HepG2 (cell line): Measurements from ENCODE around the gene ZSCAN23. TPM values are rescaled to one million over a fixed set of nuclear protein-coding genes. Genes with fewer than 3 reads are reported as not detected.
A peak's percentile ranks its signal among the peaks of the same experiment; 100 is the strongest.

Experiments
- ARNTL ChIP-seq: sonication (generic); formaldehyde crosslinking; IDR thresholded peaks from 2 replicates; pipeline ENCODE4 v1.4.0; 2020; ENCODE audit warnings: mild to moderate bottlenecking, missing genetic modification reagents
- ASH2L ChIP-seq: fragments of 300-600, 200-600 bp; sonication (generic); IDR thresholded peaks from 2 replicates; pipeline ENCODE4 v1.7.0; 2017; ENCODE audit warnings: low read depth, mild to moderate bottlenecking, moderate library complexity, mixed read lengths, low read length; ENCODE audit not compliant: insufficient read length
- DRAP1 ChIP-seq: IDR thresholded peaks from 2 replicates; pipeline ENCODE4 v1.6.1; 2016; ENCODE audit warnings: missing genetic modification reagents, missing compliant biosample characterization
- ELF3 ChIP-seq: IDR thresholded peaks from 2 replicates; pipeline ENCODE4 v1.6.1; 2016; ENCODE audit warnings: missing genetic modification reagents, missing compliant biosample characterization
- FOXA3 ChIP-seq: IDR thresholded peaks from 2 replicates; pipeline ENCODE4 v1.6.1; 2016; ENCODE audit warnings: missing genetic modification reagents, missing compliant biosample characterization
- GATA4 ChIP-seq: sonication (generic); IDR thresholded peaks from 2 replicates; pipeline ENCODE4 v1.6.1; 2016; ENCODE audit warnings: antibody characterized with exemption, low read depth, borderline replicate concordance
- HMGXB4 ChIP-seq, 2 experiments: sonication (generic) in 1 of 2; formaldehyde crosslinking in 1 of 2; IDR thresholded peaks; 2 replicates each; pipeline versions ENCODE4 v1.4.0 to v1.6.1; 2018 to 2020; ENCODE audit warnings: missing genetic modification reagents in 2 of 2, borderline replicate concordance in 1 of 2, low read depth in 1 of 2, mild to moderate bottlenecking in 1 of 2, missing biosample characterization in 1 of 2
- ISL2 ChIP-seq: sonication (generic); formaldehyde crosslinking; IDR thresholded peaks from 2 replicates; pipeline ENCODE4 v1.5.0; 2020; ENCODE audit warnings: missing genetic modification reagents
- KAT8 ChIP-seq: IDR thresholded peaks from 2 replicates; pipeline ENCODE4 v1.6.1; 2016; ENCODE audit warnings: missing genetic modification reagents, missing compliant biosample characterization
- KLF11 ChIP-seq: IDR thresholded peaks from 2 replicates; pipeline ENCODE4 v1.6.1; 2016; ENCODE audit warnings: missing compliant biosample characterization
- MAF1 ChIP-seq: sonication (generic); formaldehyde crosslinking; IDR thresholded peaks from 2 replicates; pipeline ENCODE4 v1.5.0; 2020; ENCODE audit warnings: missing genetic modification reagents, borderline replicate concordance
- MBD4 ChIP-seq: IDR thresholded peaks from 2 replicates; pipeline ENCODE4 v1.6.1; 2012; ENCODE audit warnings: low read length, inconsistent platforms, borderline replicate concordance
- NCOR1 ChIP-seq: fragments of 200-600 bp; sonication (generic); IDR thresholded peaks from 2 replicates; pipeline ENCODE4 v1.7.0; 2017; ENCODE audit warnings: antibody characterized with exemption, low read length, borderline replicate concordance
- NFIC ChIP-seq: IDR thresholded peaks from 2 replicates; pipeline ENCODE4 v1.6.1; 2012; ENCODE audit warnings: mild to moderate bottlenecking, low read length, inconsistent platforms
- NFKB2 ChIP-seq: sonication (generic); formaldehyde crosslinking; IDR thresholded peaks from 2 replicates; pipeline ENCODE4 v1.4.0; 2020; ENCODE audit warnings: missing genetic modification reagents, borderline replicate concordance
- NR0B2 ChIP-seq: sonication (generic); formaldehyde crosslinking; IDR thresholded peaks from 2 replicates; pipeline ENCODE4 v1.4.0; 2020; ENCODE audit warnings: mild to moderate bottlenecking, missing genetic modification reagents
- ONECUT2 ChIP-seq: sonication (generic); formaldehyde crosslinking; IDR thresholded peaks from 2 replicates; pipeline ENCODE4 v1.4.0; 2020; ENCODE audit warnings: missing genetic modification reagents
- PLRG1 ChIP-seq: fragments of 450-650 bp; conservative IDR thresholded peaks from 2 replicates; pipeline ENCODE4 v1.6.1; 2016
- RCOR2 ChIP-seq: IDR thresholded peaks from 2 replicates; pipeline ENCODE4 v1.6.1; 2016; ENCODE audit warnings: missing biosample characterization, missing genetic modification reagents
- SIX1 ChIP-seq: sonication (generic); formaldehyde crosslinking; IDR thresholded peaks from 2 replicates; pipeline ENCODE4 v1.4.0; 2020; ENCODE audit warnings: missing genetic modification reagents, borderline replicate concordance
- SRF ChIP-seq: IDR thresholded peaks from 2 replicates; pipeline ENCODE4 v1.6.1; 2011; ENCODE audit warnings: mild to moderate bottlenecking, low read depth, low read length, moderate library complexity
- XBP1 ChIP-seq: sonication (generic); formaldehyde crosslinking; IDR thresholded peaks from 2 replicates; pipeline ENCODE4 v1.5.0; 2020; ENCODE audit warnings: missing genetic modification reagents
- YEATS2 ChIP-seq: sonication (generic); formaldehyde crosslinking; IDR thresholded peaks from 2 replicates; pipeline ENCODE4 v1.4.0; 2020; ENCODE audit warnings: missing genetic modification reagents, borderline replicate concordance
- YEATS4 ChIP-seq: sonication (generic); formaldehyde crosslinking; IDR thresholded peaks from 2 replicates; pipeline ENCODE4 v1.4.0; 2020; ENCODE audit warnings: missing genetic modification reagents, borderline replicate concordance
- ZNF343 ChIP-seq: sonication (generic); formaldehyde crosslinking; IDR thresholded peaks from 2 replicates; pipeline ENCODE4 v1.4.0; 2020; ENCODE audit warnings: mild to moderate bottlenecking, missing genetic modification reagents
- ZNF607 ChIP-seq: sonication (generic); formaldehyde crosslinking; IDR thresholded peaks from 2 replicates; pipeline ENCODE4 v1.5.1; 2020; ENCODE audit warnings: missing genetic modification reagents, mild to moderate bottlenecking, borderline replicate concordance
- ZNF749 ChIP-seq: sonication (generic); formaldehyde crosslinking; IDR thresholded peaks from 2 replicates; pipeline ENCODE4 v1.8.0; 2022; ENCODE audit warnings: mild to moderate bottlenecking, missing genetic modification reagents, moderate library complexity, borderline replicate concordance
- ZNF839 ChIP-seq: sonication (generic); formaldehyde crosslinking; IDR thresholded peaks from 2 replicates; pipeline ENCODE4 v1.4.0; 2020; ENCODE audit warnings: missing genetic modification reagents, mild to moderate bottlenecking, borderline replicate concordance
- polyA plus RNA-seq, 8 experiments: library from polyadenylated mRNA; depleted of rRNA in 3 of 8; stranded (reverse) in 7 of 8; unstranded in 1 of 8; fragments of >200 nt; fragmentation: Illumina TruSeq in 4 of 8; extraction: Trizol in 4 of 8; gene quantifications; 2 replicates each; pipeline versions ENCODE4 v1.2.1 to v1.2.3, GENCODE V29; 2011 to 2016; ENCODE audit warnings: low read depth in 4 of 8, missing spikeins in 1 of 8, mixed read lengths in 1 of 8; ENCODE audit not compliant: insufficient read depth in 1 of 8
- total RNA-seq, 5 experiments: library from RNA; depleted of rRNA; stranded (reverse); fragments of >200 nt; fragmentation: Illumina TruSeq; extraction: Trizol; gene quantifications; 2 replicates each; pipeline ENCODE4 v1.2.3, GENCODE V29; 2016; ENCODE audit warnings: low read depth in 1 of 5

Gene ZSCAN23
- total and polyA plus RNA-seq, 2 of the 13 experiments (the other 11 are each of a cell fraction or from before 2014, with no cell fraction given) = 0.29 to 1.2 TPM

- no peak for TF ChIP-seq ZNF839 (CRISPR knock-in tag)
- TF ChIP-seq ASH2L = peak; percentile 49
- no peak for TF ChIP-seq MBD4
- peak; percentile 53; the same call in 1 of the 2 replicates for TF ChIP-seq SRF
- TF ChIP-seq YEATS4 (CRISPR knock-in tag) = no peak
- no peak for TF ChIP-seq XBP1 (CRISPR knock-in tag)
- no peak for TF ChIP-seq ZNF343 (CRISPR knock-in tag)
- TF ChIP-seq FOXA3 (CRISPR knock-in tag) = peak; percentile 79
- no peak for TF ChIP-seq ZNF749
- no peak for TF ChIP-seq PLRG1
- peak; percentile 90 to 99 for TF ChIP-seq HMGXB4 (CRISPR knock-in tag; IDR thresholded peaks at IDR 0.05; ENCODE audit: borderline replicate concordance in 1 of 2, low read depth in 1 of 2)
- TF ChIP-seq NR0B2 (CRISPR knock-in tag) = no peak
- peak; percentile 29; the same call in 1 of the 2 replicates for TF ChIP-seq NCOR1
- TF ChIP-seq ZNF607 (CRISPR knock-in tag) = no peak
- peak; percentile 49; the same call in 1 of the 2 replicates for TF ChIP-seq DRAP1 (CRISPR knock-in tag)
- TF ChIP-seq RCOR2 (CRISPR knock-in tag) = 0 out of 2 replicates have a peak, but pooled peaks have one; percentile 29
- TF ChIP-seq GATA4 = no peak
- 0 out of 2 replicates have a peak, but pooled peaks have one; percentile 23 for TF ChIP-seq KAT8 (CRISPR knock-in tag)
- TF ChIP-seq ARNTL (CRISPR knock-in tag) = no peak
- 0 out of 2 replicates have a peak, but pooled peaks have one; percentile 15 for TF ChIP-seq ONECUT2 (CRISPR knock-in tag)
- TF ChIP-seq NFIC = peak; percentile 74; the same call in 1 of the 2 replicates
- TF ChIP-seq NFKB2 = no peak
- peak; percentile 21; the same call in 1 of the 2 replicates for TF ChIP-seq SIX1 (CRISPR knock-in tag)
- peak; percentile 85; the same call in 1 of the 2 replicates for TF ChIP-seq KLF11 (CRISPR knock-in tag)
- TF ChIP-seq YEATS2 = peak; percentile 45; the same call in 1 of the 2 replicates
- TF ChIP-seq MAF1 (CRISPR knock-in tag) = peak; percentile 99
- peak; percentile 57; the same call in 1 of the 2 replicates for TF ChIP-seq ELF3 (CRISPR knock-in tag)
- peak; percentile 40; the same call in 1 of the 2 replicates for TF ChIP-seq ISL2 (CRISPR knock-in tag)
These were observed 31.3 kb upstream of the ZSCAN23 start (continued) for GRCh38 chr6:28474441-28475219.
